H1 (cell line): ENCODE data around the gene ZNF879. TPM values are rescaled to one million over a fixed set of nuclear protein-coding genes. Genes with fewer than 3 reads are reported as not detected.

Experiments used
- CREB1 ChIP-seq: IDR thresholded peaks from 2 replicates; pipeline ENCODE4 v1.6.1; 2012; ENCODE audit warnings: inconsistent platforms
- E2F6 ChIP-seq: IDR thresholded peaks from 2 replicates; pipeline ENCODE4 v1.6.1; 2012; ENCODE audit warnings: inconsistent platforms
- EZH2 ChIP-seq: fragments of 200-600 bp; sonication (generic); IDR thresholded peaks from 2 replicates; pipeline ENCODE4 v1.7.1; 2012; ENCODE audit warnings: low read depth, mild to moderate bottlenecking, moderate library complexity, low read length, inconsistent platforms; ENCODE audit not compliant: severe bottlenecking
- NRF1 ChIP-seq: IDR thresholded peaks from 2 replicates; pipeline ENCODE4 v1.6.1; 2011; ENCODE audit warnings: mild to moderate bottlenecking, low read depth, low read length, improper control_type of control experiment
- PHF8 ChIP-seq: fragments of 200-600 bp; sonication (generic); conservative IDR thresholded peaks from 2 replicates; pipeline ENCODE4 v1.7.1; 2012; ENCODE audit warnings: low read depth, mild to moderate bottlenecking, inconsistent platforms, low read length, moderate library complexity
- RAD21 ChIP-seq, 2 experiments: IDR thresholded peaks in 1 of 2; conservative IDR thresholded peaks in 1 of 2; 2 replicates each; pipeline ENCODE4 v1.6.1; 2011; ENCODE audit warnings: low read depth in 2 of 2, low read length in 2 of 2, improper control_type of control experiment in 1 of 2, inconsistent platforms in 1 of 2, mild to moderate bottlenecking in 1 of 2, moderate library complexity in 1 of 2
- SIX5 ChIP-seq: IDR thresholded peaks from 2 replicates; pipeline ENCODE4 v1.6.1; 2011; ENCODE audit warnings: mild to moderate bottlenecking, low read depth, low read length
- SRF ChIP-seq: IDR thresholded peaks from 2 replicates; pipeline ENCODE4 v1.6.1; 2011; ENCODE audit warnings: mild to moderate bottlenecking, low read depth, low read length, moderate library complexity
- TAF7 ChIP-seq: optimal IDR thresholded peaks from 2 replicates; pipeline ENCODE3; 2011; ENCODE audit warnings: low read depth, mild to moderate bottlenecking, inconsistent platforms, low read length, moderate library complexity, borderline replicate concordance
- TBP ChIP-seq: IDR thresholded peaks from 2 replicates; pipeline ENCODE4 v1.6.1; 2011; ENCODE audit warnings: low read depth, low read length, improper control_type of control experiment
- polyA plus RNA-seq, 7 experiments: library from polyadenylated mRNA; depleted of rRNA in 3 of 7; stranded (reverse) in 5 of 7; unstranded in 2 of 7; fragments of >200 nt in 5 of 7; fragments of 200-250 nt in 2 of 7; gene quantifications; 1 replicate in 5 of 7; 2 replicates in 1 of 7; 4 replicates in 1 of 7; pipeline versions ENCODE4 v1.2.1 to v1.2.3, GENCODE V29; 2011 to 2013; ENCODE audit warnings: missing spikeins in 2 of 7, mixed read lengths in 2 of 7
- total RNA-seq: library from RNA; stranded (reverse); fragmentation: NEBNext Ultra II Directional; extraction: Animal tissue kit (Norgen Biotek cat#: 25700); gene quantifications from 2 replicates; pipeline ENCODE4 v1.2.1, GENCODE V29; 2021

The ZNF879 gene
- total and polyA plus RNA-seq, 2 of the 8 experiments (the other 6 are each of a cell fraction or from before 2014, with no cell fraction given) = 2.2 to 3.1 TPM

- peak; percentile 39 for TF ChIP-seq TAF7
- peak; percentile 52; the same call in 1 of the 2 replicates for TF ChIP-seq CREB1
- TF ChIP-seq NRF1 = peak; percentile 56
- TF ChIP-seq EZH2 = no peak
- peak; percentile 31; the same call in 1 of the 2 replicates for TF ChIP-seq TBP
- TF ChIP-seq PHF8 = peak; percentile 74
- TF ChIP-seq SRF = no peak
- peak; percentile 67 for TF ChIP-seq E2F6
- TF ChIP-seq RAD21 (IDR thresholded peaks at IDR 0.05 in 1 of 2, conservative IDR thresholded peaks at IDR 0.05 in 1 of 2; ENCODE audit: low read depth in 2 of 2, low read length in 2 of 2) = no peak; a peak in 1 of 4 replicates
- peak; percentile 80 for TF ChIP-seq SIX5
Observed at GRCh38 chr5:179023528-179024189, at the start of gene ZNF879 (continued).
